Hematopoietic multipotent progenitor cell treated with erythropoietin and hydrocortisone succinate and interleukin-3 and kit ligand, for 6 days (in vitro differentiated cells): ENCODE results near the gene PLTP.
"Not testable (repeated sequence)": the region's sequence is repeated elsewhere in the genome, so short reads cannot be mapped to it uniquely, and the experiment has no call there.

Experiments used
- DNase-seq: peaks from one replicate; pipeline ENCODE4 v3.0.0-alpha.2; 2015

PLTP gene, protein sequence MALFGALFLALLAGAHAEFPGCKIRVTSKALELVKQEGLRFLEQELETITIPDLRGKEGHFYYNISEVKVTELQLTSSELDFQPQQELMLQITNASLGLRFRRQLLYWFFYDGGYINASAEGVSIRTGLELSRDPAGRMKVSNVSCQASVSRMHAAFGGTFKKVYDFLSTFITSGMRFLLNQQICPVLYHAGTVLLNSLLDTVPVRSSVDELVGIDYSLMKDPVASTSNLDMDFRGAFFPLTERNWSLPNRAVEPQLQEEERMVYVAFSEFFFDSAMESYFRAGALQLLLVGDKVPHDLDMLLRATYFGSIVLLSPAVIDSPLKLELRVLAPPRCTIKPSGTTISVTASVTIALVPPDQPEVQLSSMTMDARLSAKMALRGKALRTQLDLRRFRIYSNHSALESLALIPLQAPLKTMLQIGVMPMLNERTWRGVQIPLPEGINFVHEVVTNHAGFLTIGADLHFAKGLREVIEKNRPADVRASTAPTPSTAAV

DNA sequence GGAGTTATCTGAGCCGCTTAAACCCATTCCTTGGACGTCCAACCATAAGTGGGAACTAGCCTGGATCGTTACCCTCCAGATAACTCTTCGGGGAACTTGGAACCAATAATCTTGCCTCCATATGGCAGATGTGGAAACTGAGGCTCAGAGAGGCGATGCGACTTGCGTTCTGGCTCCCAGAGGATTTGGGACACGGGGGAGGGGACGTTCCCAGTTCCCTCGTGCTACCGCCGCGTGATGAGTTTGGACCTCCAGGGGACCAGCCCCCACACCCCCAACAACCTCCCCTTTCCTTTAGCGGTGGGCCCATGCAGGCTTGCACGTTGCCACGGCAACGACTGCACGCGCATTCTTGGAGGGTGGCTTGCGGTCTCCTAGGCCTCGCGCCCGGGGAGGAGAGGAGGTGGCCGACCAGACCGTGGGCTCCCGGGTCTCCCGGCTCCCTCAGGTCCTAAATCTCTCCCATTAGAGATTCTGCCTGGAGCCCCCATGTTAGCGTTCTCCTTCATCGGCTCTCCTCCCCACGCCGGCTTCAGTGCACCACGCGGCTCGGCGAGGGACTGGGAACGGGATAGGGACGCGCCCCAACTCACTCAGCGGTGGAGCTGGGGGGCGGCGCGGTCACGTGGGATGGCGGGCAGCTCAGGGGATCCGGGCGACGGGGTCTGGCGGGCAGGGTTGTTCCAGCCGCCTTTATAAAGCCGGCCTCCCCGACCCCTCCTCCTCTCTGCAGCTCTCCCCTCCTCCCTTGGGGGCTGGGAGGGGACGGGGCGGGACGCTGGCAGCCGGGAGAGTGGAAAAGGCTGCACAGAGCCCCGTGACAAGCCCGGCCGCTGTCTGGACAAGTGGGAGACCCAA is at the start of gene PLTP:
PLTP (minus strand) TSS at position 670 of the 858 bp plus-strand sequence. CDS start 703 bp downstream, outside the sequence.
- DNase-seq: peak; percentile 72

DNA sequence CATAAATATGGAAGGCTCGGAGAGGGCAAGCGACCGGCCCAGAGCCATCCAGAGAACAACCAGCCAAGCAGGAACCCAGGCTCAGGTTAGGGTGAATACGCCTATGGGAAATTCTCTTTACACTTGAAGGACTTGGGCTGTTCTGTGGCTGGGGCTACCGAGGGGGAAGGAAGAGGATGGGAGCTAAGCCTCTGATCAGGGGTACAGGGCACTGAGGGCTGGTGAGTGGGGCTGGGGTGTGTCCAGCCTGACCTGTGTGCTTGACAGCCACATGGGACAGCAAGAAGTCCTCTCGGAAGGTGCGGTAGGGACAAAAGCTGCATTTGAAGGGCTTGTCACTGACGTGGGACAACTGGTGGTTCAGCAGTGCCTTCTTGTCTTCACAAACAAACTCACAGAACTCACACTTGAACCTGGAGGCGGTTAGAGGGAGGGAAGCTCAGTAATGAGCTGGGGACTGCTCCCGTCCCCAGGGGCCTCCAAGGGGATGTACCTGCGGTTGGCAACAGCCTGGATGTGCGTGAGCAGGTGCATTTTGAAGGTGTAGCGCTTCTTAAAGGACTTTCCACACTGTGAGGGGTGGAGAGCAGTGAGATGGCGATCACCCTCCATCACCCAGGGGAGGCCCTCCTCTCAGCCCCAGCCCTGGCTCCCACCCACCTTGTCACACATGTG is 48.1 kb upstream of the PLTP start:
- no peak for DNase-seq

DNA sequence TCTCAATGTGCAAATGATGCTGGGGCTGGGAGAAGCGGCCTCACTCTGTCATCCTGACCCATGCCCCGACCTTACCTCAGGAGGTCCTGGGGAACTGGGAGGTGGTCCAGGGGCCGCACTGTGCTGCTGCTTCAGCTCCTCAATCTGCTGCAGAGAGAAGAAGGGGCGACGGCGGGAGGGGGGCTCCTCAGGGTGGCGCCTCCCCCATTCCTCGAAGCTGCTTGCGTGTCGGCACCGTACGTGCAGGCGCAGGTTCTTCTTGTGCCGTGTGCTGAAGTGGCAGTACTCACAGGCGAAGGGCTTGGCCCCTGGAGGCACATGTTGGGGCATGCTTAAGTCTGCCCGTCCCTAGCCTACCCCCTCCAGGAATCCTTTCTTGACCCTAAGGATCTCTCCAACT is 47.2 kb upstream of the PLTP start:
- DNase-seq: no peak

DNA sequence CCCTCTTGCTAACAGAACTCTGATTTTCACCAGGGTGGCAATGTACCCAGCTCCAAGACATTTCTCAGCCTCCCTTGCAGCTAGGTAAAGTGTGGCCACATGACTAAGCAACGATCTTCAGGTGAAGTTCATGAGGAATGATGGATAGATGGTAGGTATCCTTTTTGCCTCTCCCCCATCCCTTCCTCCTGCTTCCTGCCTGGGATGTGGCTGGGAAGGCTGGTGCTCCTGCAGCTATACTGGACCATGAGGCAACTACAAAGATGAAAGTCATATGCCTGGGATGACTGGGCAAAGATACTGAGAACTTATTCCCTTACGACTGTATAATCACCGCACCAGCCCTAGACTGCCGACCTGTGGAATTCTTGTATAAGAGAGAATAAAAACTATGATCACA is 46.6 kb upstream of the PLTP start:
- DNase-seq: no peak

DNA sequence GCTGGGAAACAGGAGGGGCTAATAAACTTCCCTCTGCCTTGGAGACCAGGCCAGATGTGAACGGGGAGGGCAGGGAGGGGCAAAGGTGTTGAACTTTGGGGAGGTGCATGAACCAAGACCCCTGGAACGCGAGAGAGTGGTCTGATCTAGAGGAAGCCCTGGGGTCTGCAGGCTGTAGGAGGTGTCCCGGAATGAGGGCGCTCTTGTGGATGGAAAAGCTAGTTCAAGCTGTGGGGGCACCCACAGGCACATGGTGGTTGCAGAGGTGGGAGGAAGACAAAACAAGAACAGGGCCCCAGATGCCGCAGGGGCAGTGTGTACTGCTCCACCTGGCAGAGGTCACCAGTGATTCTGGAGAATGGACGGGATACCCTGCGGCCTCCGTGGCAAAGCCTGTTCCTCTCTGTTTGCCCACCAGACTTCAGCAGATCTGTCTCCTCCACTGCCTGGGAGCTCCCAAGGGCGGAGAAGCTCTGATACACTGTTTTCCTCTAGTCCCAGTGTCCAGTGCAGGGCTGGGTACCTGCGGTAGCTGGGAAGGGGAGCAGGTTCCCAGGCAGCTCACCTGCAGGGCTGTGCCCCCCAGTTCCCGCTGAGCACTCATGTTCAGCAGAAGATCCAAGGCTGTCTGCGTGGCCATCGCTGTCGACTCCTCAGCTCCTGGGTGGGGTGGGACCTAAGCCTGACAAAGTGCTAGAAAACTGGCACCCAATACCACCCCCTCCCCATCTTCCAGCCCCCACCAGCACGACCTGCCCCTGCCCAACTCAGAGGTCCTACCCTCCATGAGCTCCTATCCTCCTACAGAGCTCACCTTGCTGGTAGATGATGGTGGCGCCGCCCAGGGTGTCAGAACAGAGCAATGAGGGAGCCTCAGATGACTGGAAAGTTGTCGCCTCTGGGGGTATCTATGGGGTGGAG is 45.3 kb upstream of the PLTP start:
- no peak for DNase-seq

DNA sequence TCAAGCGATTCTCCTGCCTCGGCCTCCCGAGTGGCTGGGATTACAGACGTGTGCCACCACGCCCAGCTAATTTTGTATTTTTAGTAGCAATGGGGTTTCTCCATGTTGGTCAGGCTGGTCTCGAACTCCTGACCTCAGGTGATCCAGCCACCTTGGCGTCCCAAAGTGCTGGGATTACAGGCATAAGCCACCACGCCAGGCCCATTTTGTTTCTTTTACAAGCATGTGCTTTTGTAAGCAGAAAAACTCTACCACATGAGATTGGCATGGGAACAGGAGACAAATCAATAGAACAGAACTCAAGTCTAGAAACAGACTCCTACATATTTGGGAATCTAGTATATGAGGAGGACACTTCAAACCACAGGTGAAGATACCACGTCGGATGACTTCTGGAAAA is 44.4 kb upstream of the PLTP start:
- DNase-seq: not testable (repeated sequence)

DNA sequence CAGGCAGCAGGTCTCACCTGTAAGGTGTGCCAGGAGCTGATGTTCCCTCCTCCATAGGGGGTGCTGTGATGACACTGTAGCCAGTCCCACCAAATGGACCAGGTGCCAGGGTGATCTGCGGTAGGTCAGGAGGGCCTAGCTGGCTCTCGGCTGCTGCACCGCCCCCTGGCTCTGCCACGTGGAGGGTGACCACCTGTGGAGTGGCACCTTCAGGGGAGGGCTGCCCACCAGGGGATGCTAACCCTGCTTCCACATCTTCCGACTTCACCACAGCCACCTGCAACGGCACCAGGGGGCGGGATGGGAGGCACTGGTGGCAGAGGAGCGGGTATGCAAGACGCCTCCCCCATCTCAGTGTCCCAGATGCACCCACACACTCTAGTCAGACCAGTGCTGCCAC is 41.7 kb upstream of the PLTP start:
- DNase-seq: no peak

DNA sequence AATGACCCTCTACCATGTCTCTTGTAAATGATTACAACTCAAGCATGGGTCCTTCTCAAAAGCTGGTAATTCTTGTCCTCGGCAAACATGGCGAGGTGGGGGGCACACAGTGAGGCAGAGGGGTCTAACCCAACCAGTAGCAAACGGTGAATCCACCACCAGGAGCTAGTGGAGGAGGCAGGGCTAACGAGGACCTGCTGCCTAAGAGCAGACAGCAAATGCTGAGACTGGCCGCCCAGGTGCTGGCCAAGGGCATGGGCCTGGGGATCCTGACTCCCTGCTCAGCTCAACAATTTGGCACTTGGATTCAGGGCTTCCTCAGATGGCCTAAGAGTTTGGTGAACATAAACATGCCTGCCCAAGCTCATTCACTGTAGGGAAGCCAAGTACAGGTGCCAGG is 40.9 kb upstream of the PLTP start:
- DNase-seq: no peak

DNA sequence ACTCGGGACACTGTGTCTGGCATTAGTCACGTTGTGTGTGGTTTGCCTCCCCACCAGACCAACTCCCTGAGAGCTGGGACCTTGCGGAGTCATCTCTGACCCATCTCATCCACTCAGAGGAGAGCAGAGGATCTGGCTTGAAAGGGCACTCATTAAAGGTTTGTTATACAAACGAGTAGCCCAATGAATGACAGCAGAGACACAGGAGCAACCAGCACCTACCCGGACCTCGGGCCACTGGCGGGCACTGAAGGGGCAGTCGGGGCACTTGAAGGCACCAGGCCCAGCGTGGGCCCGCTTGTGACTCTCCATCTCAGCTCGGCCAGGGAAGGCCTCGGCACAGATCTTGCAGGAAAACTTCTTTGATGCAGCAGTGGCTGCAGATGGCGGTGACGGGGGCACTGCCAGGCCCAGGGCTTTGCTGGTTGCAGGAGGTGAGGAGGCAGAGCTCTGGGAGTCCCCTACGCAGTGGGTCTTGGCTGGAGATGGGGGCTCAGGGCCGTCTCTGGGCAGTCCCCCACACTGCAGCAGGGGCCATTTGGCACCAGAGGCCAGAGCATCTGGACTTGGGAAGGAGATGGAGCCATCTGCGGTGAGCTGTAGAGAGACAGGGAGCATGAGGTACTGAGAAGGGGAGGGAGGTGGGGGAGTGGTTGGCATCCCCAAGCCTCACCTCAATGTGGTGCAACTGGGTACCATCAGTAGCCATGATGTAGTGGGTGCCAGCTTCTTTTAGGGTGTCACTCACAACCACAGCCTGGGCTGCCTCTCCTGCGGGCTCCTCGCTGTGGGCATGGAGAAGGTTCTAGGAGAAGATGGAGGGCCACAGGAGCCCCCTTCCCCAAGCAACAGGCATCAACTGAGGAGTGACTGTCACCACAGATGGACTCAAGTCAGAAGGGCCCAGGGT is 40.2 kb upstream of the PLTP start:
- no peak for DNase-seq

DNA sequence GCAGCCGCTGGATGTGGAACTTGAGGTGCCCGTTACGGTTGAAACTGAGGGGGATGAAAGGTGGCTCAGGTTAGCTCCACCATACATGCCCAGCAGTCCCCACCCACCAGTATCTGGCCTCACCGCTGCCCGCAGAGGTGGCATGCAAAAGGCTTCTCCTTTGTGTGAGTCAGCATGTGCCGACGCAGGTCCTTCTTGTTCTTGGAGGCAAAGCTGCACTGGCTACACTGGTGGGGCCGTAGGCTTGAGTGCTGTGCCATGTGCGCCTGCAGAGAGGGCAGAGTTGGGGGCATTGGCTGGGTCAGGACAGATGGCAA is 38.3 kb upstream of the PLTP start:
- no peak for DNase-seq

DNA sequence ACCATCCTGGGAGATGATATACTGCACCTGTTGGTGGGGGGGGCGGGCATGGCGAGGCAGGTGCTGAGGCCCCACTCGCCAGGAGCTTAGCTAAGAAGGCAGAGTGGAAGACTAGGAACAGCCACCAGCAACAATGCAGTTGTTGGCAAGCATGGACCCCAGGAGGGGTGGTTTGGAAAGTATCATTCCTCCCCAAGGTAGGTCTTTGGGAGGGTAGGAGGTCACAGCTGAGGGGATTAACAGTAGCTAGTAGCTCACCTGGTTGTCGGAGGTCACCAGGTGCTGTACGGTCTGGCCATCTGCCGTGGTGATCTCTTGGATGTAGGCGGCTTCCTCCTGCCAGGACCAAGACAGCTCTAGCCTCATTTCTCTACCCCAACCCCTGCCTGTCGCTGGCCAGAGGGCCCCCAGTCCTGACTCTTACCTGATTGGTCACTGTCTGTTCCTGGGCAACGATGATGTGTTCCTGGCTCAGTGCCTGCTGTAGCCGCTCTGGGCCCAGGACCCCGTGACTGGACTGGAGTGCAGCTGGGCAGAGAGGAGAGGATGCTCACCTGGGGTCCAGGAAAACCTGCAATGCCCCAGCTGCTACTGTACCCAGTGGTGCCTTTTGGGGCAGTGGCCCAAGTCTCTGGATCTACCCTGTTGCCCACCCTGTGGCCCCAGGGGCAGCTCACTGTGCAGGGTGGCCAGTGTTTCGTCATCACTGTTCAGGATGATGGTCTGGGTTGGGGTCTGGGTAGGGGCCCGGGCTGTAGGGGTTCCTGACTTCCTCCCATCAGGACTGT is 37.8 kb upstream of the PLTP start:
- DNase-seq: no peak

DNA sequence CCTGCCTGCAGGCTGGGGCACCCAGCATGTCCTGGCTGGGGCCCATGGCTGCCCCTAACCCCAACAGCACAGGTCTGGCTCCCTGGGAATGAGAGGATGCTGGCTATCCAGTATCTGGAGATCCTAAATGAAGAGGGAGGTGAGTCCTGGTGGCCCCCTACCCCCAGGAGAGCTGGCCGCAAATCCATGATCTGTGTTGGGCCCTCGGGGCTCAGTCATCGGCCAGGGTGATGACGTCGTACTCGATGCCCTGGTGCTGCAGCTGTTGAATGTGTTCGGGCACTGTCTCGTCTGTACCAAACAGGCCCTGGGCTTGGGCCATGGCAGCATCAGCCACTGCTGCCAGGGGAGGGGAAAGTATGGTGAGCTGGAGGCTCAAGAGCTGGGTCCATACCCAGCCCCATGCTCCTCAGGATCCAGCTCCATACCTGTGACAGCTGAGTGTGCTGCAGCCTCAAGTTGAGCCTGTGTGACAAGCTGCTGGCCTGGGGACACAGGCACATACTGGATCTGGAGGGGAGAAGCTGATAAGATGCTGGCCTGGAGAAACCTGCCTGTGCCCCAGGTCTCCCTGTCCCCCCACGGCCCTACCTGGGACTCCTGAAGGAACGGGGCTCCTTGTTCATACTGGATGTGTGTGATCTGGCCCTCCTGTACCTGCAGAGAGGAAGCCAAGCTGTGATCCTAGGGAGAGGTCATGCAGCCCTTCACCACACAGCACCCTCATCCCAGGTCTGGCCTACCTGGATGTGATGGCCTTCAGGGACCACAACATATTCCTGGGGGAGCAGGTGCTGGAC is 37.0 kb upstream of the PLTP start:
- no peak for DNase-seq

DNA sequence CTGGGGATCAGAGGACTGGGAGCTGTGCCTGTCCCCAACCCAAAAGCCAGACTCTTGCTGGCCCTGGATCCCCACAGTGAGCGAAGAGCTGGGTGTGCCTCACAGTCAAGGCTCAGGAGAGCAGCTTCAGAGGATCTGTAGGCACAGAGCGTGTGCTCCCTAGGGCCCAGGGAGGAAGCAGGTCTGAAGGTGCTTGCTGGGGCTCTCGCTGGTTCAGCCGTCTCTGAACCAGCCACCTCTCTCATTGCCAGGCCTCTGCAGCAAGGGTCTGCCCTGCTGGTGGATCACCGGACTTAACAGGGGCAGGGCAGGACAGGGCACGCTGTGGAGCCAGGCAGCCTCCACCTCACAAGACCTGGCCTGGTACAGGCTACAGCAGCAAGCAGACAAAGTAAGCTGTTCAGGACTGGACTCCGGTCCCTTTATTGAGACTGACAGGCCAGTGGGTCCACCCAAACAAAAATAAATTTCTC is 36.3 kb upstream of the PLTP start:
- no peak for DNase-seq

DNA sequence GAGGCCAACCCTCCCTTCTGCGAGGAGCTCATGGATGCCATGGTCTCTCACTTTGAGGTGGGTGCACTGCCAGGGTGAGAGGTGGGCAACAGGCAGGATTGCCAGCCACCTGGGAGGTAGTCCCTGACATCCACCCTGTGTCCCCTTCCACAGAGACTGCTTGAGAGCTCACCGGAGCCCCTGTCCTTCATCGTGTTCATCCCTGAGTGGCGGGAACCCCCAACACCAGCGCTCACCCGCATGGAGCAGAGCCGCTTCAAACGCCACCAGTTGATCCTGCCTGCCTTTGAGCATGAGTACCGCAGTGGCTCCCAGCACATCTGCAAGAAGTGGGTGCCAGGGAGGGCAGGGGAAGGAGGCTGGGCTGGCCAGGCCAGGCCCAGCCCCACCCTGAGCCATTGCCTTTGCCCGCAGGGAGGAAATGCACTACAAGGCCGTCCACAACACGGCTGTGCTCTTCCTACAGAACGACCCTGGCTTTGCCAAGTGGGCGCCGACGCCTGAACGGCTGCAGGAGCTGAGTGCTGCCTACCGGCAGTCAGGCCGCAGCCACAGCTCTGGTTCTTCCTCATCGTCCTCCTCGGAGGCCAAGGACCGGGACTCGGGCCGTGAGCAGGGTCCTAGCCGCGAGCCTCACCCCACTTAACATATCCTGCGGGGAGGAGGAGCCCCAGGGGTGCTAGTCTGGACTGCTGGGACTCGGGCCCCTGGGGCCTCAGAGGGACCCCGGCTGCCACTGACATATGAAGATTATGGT is 35.3 kb upstream of the PLTP start:
- no peak for DNase-seq

DNA sequence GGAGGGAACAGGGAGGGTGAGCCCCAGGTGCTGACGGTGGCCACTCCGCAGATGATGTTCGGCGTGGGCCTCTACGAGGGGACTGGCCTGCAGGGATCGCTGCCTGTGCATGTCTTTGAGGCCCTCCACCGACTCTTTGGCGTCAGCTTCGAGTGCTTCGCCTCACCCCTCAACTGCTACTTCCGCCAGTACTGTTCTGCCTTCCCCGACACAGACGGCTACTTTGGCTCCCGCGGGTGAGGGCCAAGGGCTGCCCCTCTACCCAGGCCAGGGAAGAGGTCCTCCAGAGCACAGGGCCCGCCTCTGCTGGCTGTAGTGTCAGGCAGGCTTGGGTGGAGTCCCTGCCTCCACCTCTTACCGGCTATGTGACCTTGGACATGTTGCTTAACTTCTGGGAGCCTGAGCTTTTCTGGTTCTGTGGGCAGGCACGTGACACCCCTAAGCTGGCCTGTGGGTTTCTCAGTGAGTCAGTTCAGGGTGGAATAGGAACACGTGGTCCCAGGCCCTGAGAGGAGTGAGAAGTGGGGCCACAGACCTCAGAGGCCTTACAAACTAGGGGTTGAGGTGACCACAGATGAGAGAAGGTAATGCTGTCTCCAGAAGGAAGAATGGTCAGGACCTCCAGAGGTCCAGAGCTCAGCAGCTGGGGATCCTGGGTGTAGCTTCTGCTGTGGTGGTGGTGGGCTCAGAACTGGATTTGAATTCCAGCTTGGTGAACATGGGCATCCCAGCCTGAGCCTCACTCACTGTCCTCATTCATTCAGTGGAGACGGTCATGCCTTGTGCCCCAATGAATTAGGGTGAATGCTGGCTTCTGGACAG is 34.4 kb upstream of the PLTP start:
- peak; percentile 72 for DNase-seq

DNA sequence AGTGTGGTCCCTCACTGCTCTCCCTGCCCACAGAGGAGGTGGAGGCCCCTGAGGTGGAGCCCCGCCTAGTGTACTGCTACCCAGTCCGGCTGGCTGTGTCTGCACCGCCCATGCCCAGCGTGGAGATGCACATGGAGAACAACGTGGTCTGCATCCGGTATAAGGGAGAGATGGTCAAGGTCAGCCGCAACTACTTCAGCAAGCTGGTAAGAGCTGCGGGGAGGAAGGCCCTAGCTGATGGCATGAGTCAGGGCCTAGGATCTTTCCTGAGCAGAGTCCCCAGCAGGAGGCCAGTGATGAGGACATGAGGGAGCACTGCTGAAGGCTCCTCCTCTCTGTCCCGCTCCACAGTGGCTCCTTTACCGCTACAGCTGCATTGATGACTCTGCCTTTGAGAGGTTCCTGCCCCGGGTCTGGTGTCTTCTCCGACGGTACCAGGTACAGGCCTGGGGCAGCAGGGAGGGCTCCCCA is 33.8 kb upstream of the PLTP start:
- DNase-seq: no peak

DNA sequence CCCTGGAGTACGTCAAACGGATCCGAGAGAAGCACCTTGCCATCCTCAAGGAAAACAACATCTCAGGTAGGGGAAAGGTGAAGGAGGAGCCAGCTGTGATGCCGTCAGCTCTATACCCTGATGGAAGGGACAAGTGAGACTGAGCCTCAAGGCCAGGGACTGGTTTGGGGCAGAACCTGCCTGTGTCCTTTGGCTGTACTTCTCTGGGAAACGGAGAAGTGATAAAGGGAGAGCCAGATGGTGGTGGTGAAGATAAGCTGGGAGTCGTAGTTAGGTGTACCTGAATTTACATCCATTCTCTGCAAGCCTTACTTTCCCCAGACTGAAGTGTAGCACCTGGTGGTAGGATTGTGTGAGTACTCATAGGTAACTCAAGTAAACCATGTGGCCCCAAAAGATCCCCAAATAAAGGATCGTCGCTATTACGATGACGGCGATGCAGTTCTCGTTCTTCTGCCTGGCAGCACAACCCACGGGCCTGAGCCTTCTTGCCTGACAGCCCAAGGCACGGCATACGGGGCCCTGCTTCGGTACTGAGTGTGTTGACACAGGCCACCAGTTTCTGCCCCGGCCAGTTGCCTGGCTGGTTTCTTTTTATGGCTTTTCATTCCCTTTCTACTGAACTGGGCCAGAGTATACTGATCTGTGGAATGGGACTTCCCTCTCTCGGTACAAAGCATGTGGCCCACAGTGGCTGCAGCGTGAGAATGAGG is 33.2 kb upstream of the PLTP start:
- DNase-seq: no peak
